DMS 273 (cell line): ENCODE data around the gene CDKN2B-AS1.
A peak's percentile ranks its signal among the peaks of the same experiment; 100 is the strongest.
"Not testable (repeated sequence)": the region's sequence is repeated elsewhere in the genome, so short reads cannot be mapped to it uniquely, and the experiment has no call there.

Experiments
- DNase-seq: peaks from one replicate; lab custom pipeline; 2025; ENCODE audit not compliant: unreplicated experiment; lab: John Stamatoyannopoulos, UW

Gene CDKN2B-AS1

GRCh38 chr9:22041344-22041743 is 46.8 kb downstream of the CDKN2B-AS1 start:
- DNase-seq: no peak

DNA sequence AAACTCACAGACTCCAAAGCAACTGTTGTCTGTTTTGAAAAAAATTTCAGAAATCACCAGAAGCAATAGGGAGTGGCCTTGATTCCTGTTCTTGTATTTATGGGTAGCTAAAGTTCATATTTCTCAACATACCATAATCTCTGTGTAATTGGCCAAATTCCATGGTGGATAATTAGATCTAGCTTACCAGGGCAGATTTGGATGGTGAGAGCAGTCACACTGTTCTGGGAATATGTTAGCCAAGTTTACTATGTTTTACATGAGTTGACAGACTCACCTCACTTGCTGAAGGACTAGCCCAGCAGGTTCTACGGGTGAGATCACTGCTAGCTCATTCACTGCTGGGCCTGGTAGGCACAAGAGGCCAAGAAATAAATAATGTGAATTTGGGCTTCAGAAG is 47.2 kb downstream of the CDKN2B-AS1 start:
- peak; percentile 8 for DNase-seq

- no peak for DNase-seq
These were observed 49.3 kb downstream of the CDKN2B-AS1 start for GRCh38 chr9:22043928-22044327.

DNA sequence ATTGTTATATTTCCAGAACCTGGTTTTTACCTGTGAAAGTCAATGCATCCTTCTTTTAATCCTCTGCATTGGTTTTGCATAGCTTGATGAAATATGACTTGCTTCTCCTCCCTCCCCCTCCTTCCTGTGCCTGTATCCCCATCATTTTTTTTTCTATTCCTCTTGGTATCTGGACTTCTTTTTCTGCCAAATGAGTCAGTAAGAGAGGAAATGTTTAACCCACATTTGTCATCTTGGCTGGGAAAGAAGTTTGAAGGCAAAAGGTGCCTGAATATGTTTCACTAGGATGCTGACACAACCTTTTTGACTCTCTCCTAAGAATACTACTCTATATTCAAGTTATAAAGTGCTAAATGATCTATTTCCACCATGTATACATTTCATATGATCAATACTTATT is 50.0 kb downstream of the CDKN2B-AS1 start:
- DNase-seq: no peak

GRCh38 chr9:22045423-22045822 is 50.8 kb downstream of the CDKN2B-AS1 start:
- no peak for DNase-seq

- DNase-seq: no peak
These were observed 51.8 kb downstream of the CDKN2B-AS1 start for GRCh38 chr9:22046243-22046885.

GRCh38 chr9:22047596-22047995 is 53.0 kb downstream of the CDKN2B-AS1 start:
- DNase-seq: no peak

DNA sequence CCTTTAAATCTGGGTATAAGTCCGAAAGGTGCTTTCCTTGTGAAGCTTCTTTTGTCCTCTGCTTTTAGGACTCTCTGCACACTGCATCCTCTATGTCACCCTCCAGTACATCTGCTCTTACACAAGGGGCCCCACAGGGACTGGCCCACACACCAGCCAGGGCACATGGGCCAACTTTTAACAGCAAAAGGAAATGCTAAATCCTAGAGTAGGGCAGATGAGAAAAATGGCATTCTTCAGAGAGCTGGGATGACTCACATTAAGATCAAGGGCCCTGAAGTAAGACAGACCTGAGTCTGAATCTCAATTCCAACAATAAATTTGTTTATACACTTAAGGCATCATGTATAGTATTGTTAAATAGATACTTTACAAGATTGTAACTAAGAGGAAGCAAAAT is 54.8 kb downstream of the CDKN2B-AS1 start:
- DNase-seq: no peak

DNA sequence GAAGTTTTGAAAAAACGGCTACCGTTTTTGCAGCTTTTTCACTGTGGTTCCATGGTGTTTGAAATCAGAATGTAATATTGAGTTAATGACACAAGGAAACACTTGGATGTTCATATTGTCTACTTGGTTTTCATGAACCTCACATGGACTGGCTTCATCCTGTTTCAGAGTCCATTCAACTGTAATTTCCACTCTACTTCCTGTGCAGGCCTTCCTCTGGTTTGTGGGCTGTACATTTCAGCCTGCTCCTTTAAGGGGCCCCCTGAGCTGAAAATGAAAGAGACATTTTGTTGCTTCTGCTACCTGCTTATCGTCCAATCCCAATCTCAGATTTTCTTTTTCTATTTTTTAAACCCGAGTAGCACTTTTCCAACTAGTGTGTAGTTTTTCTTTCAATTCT is 56.3 kb downstream of the CDKN2B-AS1 start:
- DNase-seq: no peak

GRCh38 chr9:22052376-22052945 is 57.9 kb downstream of the CDKN2B-AS1 start:
- DNase-seq: peak; percentile 20

- DNase-seq: no peak
These were observed 58.6 kb downstream of the CDKN2B-AS1 start for GRCh38 chr9:22053178-22053577.

DNA sequence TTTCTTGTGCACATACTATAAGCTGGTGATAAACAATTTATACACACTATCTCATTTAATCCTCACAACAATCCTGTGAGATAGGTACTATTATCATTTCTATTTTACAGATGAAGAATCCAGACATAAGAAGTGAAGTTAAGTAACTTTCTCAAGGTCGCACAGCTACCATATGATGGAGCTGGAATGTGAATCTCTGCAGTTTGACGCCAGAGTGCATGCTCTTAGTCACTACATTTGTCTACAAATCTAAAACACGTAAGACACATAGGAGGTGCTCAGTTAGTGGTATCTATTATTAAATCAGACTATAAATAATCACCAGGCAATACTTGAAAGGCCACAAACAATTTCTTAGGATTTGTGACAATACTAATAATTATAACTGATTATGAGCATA is 59.5 kb downstream of the CDKN2B-AS1 start:
- DNase-seq: no peak

GRCh38 chr9:22054529-22054928 is 59.9 kb downstream of the CDKN2B-AS1 start:
- DNase-seq: no peak

GRCh38 chr9:22055090-22055489 is 60.5 kb downstream of the CDKN2B-AS1 start:
- DNase-seq: no peak

DNA sequence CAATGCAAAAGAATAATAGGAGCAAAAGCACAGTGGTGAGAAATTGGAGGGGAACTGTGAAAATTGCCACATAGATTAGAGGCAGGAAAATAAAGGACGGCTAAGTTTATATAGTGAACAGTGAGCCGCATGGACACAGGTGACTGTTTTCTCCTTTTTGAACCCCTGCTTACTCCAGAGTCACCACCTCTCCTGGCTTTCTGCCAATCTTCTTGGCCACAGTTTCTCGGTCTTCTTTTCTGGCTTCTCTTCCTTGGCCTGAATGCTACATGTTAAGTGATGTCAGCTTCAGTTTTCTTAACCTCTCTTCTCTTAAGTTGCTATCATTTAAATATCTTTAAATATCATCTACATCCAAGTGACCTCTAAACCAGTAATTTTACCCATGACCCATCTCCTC is 61.8 kb downstream of the CDKN2B-AS1 start:
- DNase-seq: peak; percentile 6

- not testable (repeated sequence) for DNase-seq
These were observed 63.4 kb downstream of the CDKN2B-AS1 start for GRCh38 chr9:22057972-22058371.

DNA sequence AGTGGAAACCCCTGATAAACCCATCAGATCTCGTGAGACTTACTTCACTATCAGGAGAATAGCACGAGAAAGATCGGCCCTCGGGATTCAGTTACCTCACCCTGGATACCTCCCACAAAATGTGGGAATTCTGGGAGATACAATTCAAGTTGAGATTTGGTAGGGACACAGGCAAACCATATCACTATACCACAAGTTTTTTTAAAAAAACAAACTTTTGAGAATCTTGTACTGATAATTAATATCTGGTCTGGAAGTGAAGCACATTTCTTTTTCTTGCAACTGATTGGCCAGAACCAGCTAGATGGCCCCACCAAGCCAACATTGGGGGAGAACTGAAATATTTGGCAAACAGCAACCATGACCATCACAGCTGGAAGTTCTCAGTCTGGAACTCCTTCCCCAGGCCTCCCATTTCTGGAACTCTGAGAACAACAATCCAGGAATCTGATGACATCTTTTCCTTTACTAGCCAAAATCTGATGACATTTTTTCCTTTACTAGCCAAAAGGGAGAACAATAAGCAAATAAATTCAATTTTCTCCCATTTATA is 66.3 kb downstream of the CDKN2B-AS1 start:
- no peak for DNase-seq

- no peak for DNase-seq
These were observed 70.4 kb downstream of the CDKN2B-AS1 start for GRCh38 chr9:22064957-22065356.

DNA sequence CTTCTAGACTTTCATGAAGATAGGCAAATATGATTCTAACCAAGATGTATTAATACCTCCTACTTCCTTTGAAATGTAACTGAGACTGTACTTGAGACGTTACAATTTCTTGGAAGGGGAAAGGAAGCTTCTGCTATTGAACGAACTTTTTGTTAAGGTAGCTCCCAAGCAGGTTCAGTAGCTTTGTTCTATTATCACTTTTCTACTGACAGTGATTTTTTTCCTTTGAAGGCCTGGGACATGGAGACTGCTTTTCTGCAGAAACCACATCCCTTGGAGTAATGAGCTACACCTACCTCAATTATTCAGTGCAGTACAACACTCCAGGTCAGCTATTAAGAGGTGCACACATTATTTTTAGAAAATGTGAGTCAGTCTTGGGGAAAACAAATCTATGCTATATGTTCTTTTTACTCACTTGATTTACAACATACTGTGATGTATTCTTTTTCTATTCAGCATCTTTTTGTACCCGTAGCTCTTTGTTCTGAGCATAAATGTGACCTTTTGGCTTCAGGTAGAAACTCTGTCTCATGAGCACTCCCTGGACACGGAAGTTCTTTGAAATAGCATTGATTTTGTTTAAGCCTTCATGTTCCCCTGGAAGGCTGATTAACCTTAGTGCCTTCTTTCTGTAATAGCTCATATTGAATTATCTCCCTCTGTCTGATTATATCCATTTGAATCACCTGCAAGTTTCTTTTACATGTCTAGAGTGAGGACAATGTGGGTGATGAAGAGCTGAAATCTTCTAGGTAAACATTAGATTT is 71.0 kb downstream of the CDKN2B-AS1 start:
- DNase-seq: no peak

DNA sequence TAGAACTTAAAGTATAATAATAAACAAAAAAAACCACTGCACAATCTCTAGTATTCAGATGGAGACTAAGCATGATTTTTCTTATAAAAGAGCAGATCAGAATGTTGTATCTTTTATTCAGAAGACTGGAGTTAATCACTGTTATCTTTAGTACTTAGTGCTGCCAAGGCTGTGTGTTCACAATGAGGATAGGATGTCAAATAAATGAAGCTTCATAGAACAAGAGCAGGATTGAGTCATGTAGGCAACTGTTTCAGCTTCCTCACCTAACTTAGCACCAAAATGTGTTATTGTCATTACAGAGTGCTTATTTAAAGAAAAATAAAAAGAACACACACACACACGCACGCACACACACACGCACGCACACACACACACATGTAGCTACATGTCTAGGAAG is 72.6 kb downstream of the CDKN2B-AS1 start:
- no peak for DNase-seq

- no peak for DNase-seq
These were observed 73.8 kb downstream of the CDKN2B-AS1 start for GRCh38 chr9:22068369-22068768.

- no peak for DNase-seq
These were observed 78.8 kb downstream of the CDKN2B-AS1 start for GRCh38 chr9:22073349-22073748.
